SK-N-MC (cell line): ENCODE measurements around the gene PTPN1.

Experiments used
- EZH2 ChIP-seq: fragments of 200-600 bp; sonication (generic); IDR thresholded peaks from one replicate; pipeline ENCODE4 v1.6.1; 2017; ENCODE audit warnings: antibody characterized with exemption
- POLR2AphosphoS5 ChIP-seq: IDR thresholded peaks from 2 replicates; pipeline ENCODE4 v1.6.1; 2012; ENCODE audit warnings: mild to moderate bottlenecking, low read depth, low read length, borderline replicate concordance

- no peak for TF ChIP-seq EZH2
- TF ChIP-seq POLR2AphosphoS5: no peak
Measured at GRCh38 chr20:50545126-50545525, 34.9 kb downstream of the PTPN1 start.
